NCI-H226 (cell line): Measurements from ENCODE around the gene GNS.
A peak's percentile ranks its signal among the peaks of the same experiment; 100 is the strongest.

Experiments used
- DNase-seq: peaks from one replicate; pipeline ENCODE4 v3.0.0-alpha.2; 2015

Gene GNS

DNA sequence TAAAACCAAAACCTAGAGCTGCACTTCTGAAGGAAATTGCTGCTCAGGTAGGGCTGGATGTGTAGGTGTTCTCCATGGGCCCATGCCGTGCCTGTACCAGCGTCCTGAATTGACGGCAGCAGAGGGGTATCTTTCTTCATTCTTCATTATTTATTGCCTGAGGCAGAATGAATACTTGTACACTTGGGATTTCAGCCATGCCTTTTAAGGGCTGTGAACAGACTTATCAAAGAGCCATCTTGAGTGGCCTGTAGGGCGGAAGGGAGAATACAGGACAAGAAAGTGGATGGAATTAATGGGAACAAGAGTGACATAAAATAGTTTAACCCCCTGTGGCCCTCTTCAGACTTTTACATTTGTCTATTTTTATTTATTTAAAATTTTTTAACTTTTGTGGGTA lies 87.5 kb downstream of the GNS start:
- DNase-seq: no peak

GRCh38 chr12:64670919-64671639 lies 88.1 kb downstream of the GNS start:
- peak; percentile 82 for DNase-seq

GRCh38 chr12:64670019-64670418 lies 89.2 kb downstream of the GNS start:
- DNase-seq: no peak

GRCh38 chr12:64669270-64669842 lies 89.8 kb downstream of the GNS start:
- peak; percentile 54 for DNase-seq

- no peak for DNase-seq
Measured at GRCh38 chr12:64667793-64668192, 91.4 kb downstream of the GNS start.

DNA sequence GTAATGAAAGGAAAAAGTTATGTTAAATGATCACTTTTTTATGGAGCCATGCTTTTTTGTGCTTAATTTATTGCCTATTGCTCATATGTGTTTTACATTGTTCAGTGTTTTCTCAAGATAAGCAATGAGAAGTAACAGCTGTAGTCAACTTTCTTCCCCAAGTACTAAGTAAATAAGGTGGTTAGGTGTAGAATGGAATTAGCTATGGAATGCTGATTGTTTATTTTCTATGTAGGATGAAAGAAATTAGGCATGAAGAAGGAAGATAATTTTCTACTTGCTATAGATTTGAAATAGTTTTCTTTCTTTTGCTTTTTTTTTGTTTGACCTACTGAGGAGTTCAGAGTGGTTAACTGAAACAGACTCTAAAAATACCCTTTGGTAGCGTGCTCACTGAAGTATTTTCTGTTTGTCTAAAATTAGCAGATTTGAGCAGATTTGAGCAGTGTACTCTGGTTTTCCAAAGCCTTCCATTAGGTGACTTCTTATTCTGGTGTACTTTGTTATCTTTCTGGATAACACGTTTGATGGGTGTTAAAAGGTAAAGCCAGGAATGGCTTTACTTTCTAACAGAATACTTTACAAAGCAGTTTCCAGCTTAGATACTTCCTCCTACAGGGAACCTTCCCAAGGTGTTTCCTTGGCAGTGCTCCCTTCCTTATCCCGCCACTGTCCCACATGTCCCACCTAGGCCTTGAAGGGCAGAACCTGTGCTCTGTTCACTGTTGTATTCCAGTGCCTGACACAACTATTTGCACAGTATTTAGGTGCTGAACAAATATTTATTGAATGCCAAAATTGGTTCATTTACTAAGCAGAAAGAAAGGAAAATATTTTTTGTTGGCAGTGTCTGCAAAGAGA lies 92.9 kb downstream of the GNS start:
- no peak for DNase-seq

- DNase-seq: no peak
Measured at GRCh38 chr12:64665514-64665913, 93.7 kb downstream of the GNS start.
